Testis (tissue), 2 donors: ENCODE data around the gene POLK.

Experiments
- POLR2A ChIP-seq: fragments of 450-650 bp; IDR thresholded peaks from one replicate; pipeline ENCODE4 v1.6.1; 2017; ENCODE audit warnings: antibody characterized with exemption, mild to moderate bottlenecking, moderate library complexity
- TF ChIP-seq, protein P1 (sequence below), 3 experiments: fragments of 450-650 bp in 2 of 3; fragments of 200-600 bp in 1 of 3; sonication (generic) in 1 of 3; IDR thresholded peaks; one replicate each; pipeline ENCODE4 v1.5.1; 2016 to 2019; ENCODE audit warnings: antibody characterized with exemption in 3 of 3, mild to moderate bottlenecking in 2 of 3, moderate library complexity in 1 of 3

DNA sequence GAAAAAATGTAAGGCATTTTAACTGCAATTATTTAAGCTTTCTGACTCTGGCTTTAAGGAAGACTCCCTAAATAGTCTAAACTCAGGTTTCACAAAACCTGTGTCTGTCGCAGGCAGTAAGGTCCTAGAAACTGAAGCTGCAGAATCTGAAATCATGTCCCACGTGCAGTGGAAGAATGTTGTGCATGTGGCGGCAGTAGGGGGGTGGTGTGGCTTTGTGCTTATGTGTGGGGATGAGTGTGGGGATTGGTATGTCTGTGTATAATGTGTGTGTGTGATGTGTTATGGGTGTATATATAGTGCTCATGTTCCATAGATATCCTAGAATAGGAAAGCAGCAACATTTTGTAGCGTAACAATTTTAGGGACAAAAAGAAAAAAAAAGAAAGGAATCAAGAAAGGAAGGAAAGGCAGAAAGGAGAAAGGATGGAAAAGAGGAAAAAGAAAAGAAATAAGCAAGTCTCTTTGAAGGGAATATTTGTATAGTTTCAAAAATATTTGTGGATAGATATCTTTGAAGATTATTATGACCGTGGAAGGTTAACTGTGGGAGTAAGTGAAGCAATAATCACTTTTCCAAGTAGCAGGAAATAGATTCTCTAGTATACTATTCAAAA is 106.2 kb downstream of the POLK start:
- TF ChIP-seq, protein P1, sequence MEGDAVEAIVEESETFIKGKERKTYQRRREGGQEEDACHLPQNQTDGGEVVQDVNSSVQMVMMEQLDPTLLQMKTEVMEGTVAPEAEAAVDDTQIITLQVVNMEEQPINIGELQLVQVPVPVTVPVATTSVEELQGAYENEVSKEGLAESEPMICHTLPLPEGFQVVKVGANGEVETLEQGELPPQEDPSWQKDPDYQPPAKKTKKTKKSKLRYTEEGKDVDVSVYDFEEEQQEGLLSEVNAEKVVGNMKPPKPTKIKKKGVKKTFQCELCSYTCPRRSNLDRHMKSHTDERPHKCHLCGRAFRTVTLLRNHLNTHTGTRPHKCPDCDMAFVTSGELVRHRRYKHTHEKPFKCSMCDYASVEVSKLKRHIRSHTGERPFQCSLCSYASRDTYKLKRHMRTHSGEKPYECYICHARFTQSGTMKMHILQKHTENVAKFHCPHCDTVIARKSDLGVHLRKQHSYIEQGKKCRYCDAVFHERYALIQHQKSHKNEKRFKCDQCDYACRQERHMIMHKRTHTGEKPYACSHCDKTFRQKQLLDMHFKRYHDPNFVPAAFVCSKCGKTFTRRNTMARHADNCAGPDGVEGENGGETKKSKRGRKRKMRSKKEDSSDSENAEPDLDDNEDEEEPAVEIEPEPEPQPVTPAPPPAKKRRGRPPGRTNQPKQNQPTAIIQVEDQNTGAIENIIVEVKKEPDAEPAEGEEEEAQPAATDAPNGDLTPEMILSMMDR (IDR thresholded peaks at IDR 0.05), result no peak
- TF ChIP-seq POLR2A, result no peak
